Fibroblast of skin of back (primary cell): ENCODE measurements around the gene SPINK5.

Source experiments
- DNase-seq: peaks from one replicate; pipeline ENCODE4 v3.0.0-alpha.2; 2013

SPINK5 gene

GRCh38 chr5:148179234-148179824 is 115.5 kb downstream of the SPINK5 start:
- peak; percentile 58 for DNase-seq

GRCh38 chr5:148186248-148187003 is 122.6 kb downstream of the SPINK5 start:
- DNase-seq = peak; percentile 5
